Activated CD8-positive, alpha-beta memory T cell treated with anti-CD3 and anti-CD28 coated beads, Interleukin-2, amount 50 U/mL, for 24 hours (primary cell): ENCODE measurements around the gene GDF10.

ENCODE experiments used
- DNase-seq: peaks from one replicate; pipeline ENCODE4 v3.0.0-alpha.2; 2020; ENCODE audit errors: extremely low read depth

The GDF10 gene

DNA sequence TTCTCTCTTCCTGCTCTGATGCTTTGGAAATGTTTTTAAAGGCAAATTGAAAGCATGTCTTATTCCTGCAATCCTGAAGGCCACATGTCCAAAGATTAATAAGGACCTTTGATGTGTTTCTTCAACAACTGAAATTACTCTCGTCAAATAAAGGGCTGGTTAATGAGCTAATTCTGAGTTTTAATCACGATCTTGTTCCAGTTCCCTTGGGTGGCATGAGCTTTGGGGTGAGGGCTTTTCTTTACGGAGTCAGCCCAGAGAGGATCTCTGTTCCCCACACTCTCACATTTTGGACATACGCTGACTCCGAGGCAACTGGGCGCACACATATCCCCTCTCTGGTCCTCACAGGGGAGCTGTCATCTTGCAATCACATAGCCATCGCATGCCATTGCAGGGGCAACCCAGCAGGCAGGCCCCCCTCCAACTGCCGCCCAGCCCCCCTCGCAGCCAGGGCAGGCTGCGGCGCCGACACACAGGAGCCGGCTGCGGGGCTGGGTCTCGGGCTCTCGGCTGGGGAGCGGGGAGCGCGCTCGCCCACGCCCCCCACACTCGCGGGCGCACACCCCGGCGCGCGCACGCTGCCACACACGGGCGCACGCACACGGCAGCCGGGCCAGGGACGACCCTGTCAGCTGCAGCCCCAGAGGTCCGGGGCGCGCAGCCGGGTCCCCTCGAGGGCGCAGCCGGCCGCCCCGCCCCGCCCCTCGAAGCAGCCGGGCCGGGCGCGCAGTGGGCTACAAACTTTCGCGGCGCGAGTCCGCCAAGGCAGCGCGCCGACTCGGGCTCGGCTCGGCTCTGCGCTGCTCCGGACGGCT lies at the start of gene GDF10:
Gene GDF10, plus strand, starts transcription at position 587 of the 818 bp plus-strand sequence. CDS start 455 bp downstream, outside the sequence.
- DNase-seq = no peak

DNA sequence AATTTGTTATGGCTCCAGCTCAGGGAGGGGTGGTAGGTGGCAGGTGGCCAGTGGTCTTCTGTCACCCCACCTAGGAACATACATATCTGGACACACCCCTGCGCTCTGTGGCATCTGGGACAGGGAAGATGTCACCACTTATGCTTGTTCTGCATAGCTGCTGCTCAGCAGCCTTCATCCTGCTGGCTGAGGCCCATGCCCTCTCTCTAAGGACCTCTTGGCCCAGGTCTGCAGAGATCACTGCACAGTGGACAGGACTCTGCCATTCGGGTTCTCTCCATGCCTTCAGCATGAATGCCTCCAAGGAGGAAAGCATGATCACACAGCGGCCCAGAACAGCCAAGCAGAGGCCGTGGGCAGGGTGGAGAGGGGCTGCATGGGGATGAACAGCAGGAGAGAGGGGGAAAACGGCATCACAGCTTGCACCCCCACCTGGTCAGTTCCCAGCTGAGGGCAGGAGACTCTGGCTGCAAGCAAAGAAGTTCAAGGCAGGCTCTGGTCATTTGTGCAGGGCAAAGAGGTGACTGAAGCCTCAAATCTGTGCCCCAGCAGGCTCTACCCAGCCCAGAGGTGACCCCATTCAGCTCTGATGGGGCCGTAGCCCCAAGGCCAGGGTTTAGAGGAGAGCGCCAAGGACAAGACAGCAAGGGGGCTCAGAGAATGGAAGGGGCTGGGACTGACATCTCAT lies 47.8 kb upstream of the GDF10 start:
- DNase-seq = no peak

GRCh38 chr10:47253030-47253637 lies 46.9 kb upstream of the GDF10 start:
- no peak for DNase-seq

DNA sequence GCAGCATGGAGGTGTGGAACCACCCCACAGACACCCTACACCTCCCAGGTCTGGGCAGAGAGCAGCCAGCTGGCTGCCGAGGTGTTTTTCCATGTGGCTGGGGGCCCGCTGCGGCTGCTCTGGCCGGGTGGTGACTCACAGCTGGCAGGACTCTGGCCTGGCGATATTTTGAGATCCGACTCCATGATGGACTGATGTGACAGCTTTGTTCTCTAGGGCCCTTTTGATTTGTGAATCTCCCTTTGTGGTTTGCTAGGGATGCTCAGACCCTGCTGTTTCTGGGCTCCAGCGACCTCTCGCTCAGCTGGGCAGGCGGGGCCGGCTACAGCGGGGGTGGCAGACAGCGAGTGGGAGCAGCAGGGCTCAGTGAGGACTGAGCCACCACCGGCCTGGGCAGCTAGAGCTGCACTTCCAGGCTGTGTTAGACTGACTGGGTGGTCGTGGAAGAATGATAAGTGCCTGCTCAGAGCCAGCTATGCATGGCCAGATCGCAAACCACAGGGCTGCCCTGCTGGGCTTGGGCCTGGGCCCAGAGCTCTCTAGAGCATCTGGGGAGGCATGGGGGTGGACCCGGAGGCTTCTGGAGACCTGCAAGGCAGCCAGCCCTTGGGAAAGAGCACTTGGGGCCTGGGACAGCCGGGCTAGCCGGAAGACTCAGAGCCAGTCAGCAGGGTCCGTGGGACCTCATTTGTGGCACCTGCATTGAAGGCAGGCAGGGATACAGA lies 46.2 kb upstream of the GDF10 start:
- DNase-seq = no peak

DNA sequence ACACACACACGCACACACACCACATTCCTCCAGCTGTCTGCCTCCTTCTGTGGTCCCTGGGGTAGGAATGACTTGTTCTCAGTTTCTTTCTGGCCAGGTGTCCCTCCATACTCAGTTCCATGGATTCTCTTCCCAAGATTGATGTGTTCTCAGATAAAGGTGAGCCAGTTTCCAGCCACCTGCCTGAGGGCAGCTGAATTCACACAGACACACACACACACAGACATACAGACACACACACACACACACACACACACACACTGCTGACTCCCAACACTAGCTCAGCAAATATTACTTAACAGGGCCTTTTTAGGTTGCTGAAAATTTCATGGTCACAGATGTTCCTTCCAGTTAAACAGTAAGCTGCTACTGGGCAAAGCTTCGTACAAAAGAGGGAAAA lies 45.4 kb upstream of the GDF10 start:
- no peak for DNase-seq

DNA sequence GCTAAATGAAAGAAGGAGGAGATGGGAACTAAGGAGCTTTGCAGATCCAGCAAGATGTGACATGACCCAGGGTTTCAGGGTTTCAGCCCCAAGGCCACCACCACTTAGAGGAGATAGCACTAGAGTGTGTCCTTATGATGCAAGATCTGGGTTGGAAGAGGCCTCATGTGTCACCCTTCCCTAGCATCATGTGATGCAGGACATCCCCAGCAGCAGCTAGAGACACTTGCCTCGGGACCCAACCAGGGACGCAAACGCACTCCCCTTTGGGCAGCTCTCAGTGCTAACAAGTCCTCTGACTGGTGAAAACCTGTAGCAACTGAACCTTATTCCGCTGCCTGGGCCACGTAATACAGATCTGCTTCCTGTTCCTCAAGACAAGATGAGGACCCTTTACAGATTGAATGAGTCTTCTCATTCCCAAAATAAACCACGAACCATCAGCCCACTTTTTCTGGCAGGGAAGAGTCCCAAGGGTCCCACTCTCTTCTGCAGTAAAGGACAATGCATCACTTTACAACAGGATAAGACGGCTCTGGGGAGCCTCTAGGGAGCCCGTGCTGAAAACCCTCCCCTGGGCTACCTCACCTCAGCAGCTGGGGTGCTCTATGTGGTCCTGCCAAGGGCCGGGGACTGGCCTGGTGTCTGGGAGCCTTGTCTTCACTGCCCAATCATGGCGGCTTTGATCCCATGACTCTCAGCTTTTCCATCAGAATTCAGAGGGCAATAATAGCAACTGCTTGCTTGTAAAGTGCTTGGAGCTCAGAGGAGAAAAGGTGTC lies 44.8 kb upstream of the GDF10 start:
- no peak for DNase-seq

- no peak for DNase-seq
Measured at GRCh38 chr10:47255866-47256265, 44.1 kb upstream of the GDF10 start.

DNA sequence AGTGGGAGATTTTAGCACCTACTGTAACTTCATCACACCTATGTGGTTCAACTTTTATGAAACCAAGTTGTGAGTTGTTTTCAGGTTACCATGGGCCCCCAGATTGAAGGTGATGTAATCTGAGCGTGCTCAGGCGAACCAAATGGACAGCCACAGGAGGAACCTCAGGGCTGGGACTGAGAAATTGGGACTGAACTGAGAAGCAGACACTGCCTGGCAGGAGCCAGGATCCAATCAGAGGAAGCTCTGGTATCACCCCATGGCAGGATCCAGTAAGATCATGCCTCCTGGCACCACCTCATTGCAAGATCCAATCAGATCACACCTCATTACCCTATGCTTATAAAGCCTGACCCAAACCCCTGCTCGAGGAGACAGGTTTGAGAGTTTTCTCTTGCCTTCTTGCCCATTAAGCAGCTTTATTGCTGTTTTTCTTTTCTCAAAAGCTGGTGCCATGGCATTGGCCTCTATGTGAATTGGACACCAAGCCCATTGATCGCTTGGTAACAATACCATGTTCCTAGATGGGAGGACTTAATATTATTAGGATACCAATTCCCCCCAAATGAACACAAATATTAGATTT lies 43.2 kb upstream of the GDF10 start:
- no peak for DNase-seq

DNA sequence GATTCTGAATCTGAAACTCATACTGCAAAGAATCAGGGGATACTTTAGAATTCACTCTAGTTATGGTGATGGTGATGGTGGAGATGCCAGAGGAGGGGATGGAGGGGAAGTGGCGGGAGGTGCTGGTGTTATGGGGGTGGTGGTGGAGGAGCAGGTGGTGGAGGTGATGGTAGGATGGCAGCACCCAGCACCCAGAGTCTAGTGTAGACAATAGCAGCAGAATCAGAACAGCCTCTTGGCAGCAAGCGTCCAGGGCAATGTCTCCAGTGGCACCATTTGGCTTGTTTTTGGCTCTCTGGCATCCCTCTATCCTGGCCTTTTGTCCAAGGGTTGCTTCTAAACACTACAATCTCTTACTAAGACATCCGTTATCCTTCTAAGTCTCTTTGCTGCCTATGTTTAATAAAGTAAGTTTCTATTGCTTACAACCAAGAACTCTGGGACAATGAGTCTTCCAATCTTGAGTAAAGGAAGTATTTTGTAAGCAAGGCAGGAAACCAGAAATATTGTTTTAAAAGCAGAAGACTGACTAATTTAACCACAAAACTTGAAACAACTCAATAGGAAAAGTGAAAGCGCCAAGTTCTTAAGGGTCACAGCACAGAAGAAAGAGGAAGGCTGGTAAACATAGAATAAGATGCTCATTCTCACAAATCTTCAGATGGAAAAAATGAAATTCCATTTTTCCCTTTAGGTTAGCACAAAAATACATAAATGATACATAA lies 42.4 kb upstream of the GDF10 start:
- no peak for DNase-seq

DNA sequence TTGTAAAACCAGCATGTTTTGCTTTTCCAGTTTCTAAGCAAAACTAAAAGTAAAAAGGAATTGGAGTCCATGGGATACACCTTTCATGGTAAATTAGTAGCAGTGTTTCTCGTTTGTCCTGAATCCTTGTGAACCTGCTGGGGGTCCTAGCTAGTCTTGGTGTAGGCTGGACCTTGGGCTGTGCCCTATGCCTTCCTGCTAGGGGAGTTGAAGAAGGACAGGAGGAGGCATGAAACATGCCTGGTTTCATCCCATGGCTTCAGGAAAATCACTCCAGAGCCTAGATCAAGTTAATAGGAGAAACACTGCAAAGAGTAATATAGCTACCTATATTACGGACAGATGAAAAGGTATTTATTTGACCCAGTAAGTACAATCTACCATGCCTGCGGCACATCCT lies 41.1 kb upstream of the GDF10 start:
- DNase-seq = no peak

DNA sequence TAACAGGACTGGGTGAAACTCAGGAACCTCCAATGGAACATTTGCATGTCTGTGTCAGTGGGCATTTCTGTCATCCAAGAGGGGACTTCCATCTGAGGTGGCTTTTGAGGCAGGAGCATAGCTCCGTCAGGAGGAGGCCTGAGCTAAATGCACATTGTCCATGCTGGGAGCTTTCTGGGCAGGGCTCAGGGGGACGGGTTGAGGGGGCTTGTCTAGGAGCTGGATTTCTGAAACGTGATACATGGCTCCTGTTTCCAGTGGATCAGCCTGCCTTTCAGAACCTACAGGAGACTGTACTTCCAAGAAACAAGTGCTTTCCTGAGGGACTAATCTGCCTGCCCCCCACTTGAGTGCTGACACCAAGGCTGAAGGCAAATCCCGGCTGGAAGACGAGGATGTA lies 40.5 kb upstream of the GDF10 start:
- no peak for DNase-seq

GRCh38 chr10:47260505-47261111 lies 39.4 kb upstream of the GDF10 start:
- DNase-seq = no peak

- DNase-seq = no peak
Measured at GRCh38 chr10:47261121-47261520, 38.9 kb upstream of the GDF10 start.

GRCh38 chr10:47261556-47261955 lies 38.4 kb upstream of the GDF10 start:
- DNase-seq = no peak

DNA sequence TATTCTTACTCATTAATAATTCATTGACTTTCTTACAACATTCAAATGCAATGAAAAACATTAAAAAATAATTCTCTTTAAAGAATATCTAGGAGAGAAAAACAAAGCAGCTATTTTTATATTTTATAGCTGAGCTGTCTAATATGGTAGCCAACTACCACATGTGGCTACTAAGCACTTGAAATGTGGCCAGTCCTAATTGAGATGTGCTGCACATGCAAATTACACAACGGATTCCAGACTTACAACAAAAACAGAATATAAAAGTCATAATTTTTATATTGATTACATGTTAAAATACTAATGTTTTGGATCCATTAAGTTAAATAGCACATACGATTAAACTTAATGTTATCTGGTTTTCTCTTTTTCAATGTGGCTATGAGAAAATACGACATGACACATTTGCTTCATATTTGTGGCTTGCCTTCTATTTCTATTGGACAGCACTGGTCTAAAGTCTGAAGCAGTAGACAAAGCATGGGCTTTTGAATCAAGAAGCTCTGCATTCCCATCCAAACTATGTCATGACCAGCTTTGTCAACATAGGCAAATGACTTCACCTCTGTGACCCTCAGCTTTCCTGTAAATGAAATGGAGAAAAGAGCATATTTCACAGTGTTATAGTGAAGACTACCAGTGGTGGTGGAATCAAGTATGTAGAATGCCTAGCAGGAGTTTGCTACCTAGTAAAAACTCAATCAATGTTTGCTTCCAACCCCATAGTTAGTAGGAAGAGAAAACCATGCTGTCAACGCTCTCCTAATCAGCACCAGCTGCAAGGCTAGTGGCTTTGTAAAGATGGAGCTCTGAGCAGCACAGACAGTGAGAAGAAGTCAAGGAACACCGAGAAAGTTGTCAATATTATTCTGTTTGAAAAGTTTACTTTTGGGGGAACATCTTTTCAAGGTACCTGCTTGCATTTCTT lies 37.1 kb upstream of the GDF10 start:
- no peak for DNase-seq

- DNase-seq = peak; percentile 30
Measured at GRCh38 chr10:47264797-47265281, 35.2 kb upstream of the GDF10 start.

DNA sequence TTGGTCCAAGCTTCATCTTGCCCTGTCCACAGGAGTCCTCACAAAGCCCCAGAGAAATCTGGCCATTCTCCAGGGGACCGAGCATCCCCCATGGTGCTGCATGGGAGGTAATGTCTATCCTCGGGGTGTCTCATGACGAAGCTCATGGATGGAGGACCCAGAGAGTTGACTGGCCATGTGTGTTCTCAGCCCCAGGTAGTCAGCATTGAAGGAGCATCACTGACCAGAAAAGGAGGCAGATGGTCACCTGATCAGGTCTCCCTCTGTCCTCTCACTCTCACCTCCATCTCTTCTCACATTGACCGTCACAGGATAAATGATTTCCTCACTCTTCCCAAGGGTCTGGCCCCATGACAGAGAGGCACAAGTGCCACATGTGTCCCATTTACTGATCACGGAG lies 33.4 kb upstream of the GDF10 start:
- no peak for DNase-seq

GRCh38 chr10:47268696-47269095 lies 31.3 kb upstream of the GDF10 start:
- DNase-seq = no peak

GRCh38 chr10:47269294-47269693 lies 30.7 kb upstream of the GDF10 start:
- DNase-seq = no peak
